HTR-8/SVneo (cell line): ENCODE data around the gene TSFM.
"Not testable (repeated sequence)": the region's sequence is repeated elsewhere in the genome, so short reads cannot be mapped to it uniquely, and the experiment has no call there.

Source experiments
- DNase-seq: peaks from one replicate; pipeline ENCODE4 v3.0.0; 2011; ENCODE audit warnings: low spot score, mixed read lengths; ENCODE audit not compliant: insufficient read length
- FAIRE-seq: peaks from 2 replicates; lab custom pipeline; 2011; peaks lifted over from hg19 to GRCh38; lab: Jason Lieb, UNC

The TSFM gene

DNA sequence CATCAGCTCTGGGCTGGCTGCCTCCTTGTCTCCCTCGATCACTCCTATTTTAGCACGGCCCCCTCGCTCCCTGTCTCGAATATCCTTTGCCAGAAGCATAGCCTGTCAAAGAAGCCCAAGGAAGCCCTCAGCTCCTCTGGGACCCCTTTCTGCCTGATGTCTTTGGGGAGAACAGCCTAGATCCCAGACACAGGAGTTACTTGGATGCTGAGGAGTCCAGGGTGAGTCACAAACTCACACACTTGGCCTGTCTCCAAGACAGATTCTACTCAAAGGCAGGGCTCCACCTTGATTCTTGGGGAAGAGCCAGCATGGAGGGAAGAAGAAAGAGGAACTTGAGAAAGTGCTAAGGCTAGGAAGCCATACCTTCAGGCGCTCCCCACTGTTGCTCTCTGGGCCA lies 27.9 kb downstream of the TSFM start:
- FAIRE-seq (no peak), DNase-seq (no peak)

DNA sequence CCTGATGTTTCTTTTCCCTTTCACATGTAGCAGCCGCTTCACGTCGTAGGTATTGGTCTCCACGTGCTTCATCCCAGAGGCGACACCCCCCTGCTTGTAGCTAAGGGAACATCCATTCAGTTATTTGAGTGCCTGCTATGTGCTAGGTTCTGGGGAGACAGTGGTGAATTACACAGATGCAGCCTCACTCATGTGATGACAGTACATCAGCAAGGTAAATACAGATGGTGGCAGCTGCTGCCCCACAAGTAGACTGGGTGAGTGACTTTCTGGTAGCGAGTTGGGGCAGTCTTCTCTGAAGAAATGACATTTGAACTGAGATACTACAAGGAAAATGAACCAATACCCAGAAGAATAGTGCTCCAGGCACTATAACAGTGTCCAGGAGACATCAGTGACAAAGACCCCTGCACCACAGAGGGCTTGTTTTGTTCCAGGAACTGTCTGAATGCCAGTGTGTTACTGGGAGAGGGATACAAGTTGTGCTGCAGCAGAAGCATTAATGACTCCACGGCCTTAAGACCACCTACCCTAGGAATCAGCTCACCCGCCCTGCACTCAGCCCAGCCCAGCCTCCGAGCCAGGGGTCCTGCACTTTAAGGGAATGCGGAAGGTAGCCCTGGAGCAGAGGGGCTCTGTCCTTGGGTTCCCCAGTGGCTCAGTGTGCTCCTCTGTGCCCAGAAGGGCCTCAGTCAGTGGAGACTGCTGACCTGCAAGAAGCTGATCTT lies 28.6 kb downstream of the TSFM start:
- DNase-seq (no peak), FAIRE-seq (no peak)

DNA sequence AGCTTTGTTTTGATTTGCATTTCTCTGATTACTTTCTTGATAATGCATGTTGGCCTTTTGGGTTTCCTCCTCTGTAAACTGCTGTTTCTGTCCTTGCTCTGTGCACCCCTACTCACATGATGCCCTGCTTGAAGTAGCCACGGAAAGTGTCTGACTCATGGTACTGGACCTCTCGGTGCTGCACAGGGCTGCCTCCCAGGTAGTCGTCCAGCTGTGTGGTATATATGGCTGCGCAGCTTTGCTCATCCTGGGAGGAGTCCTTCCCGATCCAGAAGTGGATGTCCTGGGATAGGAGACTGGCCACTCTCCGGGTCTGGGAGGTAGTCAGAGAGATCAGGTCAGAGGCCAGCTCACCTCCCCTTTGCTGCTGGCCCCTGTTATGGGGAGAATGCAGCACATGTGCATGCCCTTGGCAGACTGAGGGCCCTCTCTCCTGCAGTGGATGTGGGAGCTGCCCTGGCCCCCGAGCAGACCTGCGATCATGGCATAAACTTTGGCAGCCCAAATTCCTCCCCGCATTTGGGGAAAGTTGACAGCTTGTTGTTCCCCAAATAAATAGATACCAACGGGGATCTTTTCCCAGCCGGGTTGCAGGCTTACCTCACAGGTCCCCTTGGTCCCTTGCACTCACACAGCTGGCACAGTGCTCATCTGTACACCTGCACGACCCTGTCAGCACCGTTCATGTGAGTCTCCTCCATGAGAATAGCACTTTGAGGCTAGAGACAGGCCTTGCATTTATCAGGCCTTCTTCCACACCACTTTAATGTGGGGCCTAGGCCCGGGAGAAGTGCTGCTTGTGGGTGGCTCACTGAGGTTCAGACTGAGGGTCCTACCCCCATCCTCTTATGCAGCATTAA lies 30.8 kb downstream of the TSFM start:
- no peak for FAIRE-seq
- DNase-seq, result no peak

DNA sequence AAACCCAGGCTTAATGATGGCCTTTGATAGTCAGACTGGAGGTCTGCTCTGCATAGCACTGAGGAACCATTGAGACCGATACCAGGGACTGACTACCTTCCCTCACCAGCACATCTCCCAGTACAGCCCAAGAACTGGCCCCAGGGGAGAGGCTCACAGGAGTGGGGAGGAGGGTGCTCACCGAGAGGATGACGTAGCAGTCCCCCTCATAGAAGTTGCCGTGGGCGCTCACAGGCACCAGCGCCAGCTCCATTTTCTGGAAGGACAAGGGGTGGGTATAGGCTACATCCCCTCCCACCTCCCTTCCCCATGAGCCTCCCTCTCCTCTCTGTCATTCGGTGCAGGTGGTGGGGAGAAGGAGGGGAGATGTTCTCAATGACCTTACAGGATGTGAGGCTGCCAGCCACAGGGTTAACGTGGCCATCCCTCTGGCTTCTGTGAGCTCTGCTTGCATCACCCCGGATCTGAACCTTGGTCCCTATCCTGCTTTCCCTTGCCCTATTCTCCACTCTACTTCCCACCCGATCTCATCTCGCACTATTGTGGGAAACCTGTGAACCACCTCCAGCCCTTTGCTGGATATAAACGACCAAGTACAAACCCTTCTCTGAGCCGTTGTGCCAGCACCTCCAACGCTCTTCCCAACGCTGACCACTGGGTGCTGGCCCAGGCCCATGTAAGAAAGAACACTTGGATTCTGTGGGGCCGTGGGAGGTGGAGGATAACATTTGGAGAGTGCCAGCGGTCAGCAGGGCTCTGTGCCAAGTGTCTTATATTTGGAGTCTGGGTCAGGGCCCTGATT lies 31.6 kb downstream of the TSFM start:
- DNase-seq (no peak), FAIRE-seq (no peak)

DNA sequence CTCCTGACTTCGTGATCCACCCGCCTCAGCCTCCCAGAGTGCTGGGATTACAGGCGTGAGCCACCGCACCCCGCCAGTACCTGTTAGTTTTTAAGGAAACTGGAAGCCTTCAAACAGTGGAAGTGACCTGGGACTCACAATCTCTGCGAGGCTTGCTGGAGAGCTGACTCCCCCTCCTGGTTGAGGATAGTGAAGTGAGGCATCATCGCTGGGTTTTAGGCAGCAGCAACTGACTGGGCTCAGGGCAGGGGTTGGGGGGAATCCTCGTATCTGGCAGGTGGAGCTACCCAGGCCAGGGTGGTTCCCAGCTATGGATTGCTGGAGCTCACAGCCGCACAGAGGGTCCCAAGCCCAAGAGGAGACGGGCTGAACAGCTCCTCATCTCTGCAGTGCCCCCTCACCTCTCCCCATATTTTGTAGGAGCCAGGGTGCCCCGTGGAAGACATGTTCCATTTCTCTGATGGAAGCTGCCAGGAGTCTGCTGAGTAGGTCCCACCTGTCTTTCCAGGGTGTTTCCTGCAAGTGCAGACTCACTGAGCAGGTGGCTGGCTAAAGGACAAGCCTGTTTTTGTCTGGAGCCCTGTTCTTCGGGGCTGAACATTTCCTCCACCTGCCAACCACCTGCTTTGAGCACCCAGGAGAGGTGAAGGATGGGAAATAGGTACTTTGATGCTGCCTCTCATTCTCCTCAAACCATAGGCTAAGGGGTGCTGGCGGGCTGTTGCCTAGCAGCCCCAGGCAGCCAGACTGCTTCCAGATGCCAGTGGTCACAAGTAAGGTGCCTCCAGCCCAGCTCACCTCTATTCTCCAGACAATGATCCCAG lies 32.8 kb downstream of the TSFM start:
- FAIRE-seq (no peak), DNase-seq (no peak)

DNA sequence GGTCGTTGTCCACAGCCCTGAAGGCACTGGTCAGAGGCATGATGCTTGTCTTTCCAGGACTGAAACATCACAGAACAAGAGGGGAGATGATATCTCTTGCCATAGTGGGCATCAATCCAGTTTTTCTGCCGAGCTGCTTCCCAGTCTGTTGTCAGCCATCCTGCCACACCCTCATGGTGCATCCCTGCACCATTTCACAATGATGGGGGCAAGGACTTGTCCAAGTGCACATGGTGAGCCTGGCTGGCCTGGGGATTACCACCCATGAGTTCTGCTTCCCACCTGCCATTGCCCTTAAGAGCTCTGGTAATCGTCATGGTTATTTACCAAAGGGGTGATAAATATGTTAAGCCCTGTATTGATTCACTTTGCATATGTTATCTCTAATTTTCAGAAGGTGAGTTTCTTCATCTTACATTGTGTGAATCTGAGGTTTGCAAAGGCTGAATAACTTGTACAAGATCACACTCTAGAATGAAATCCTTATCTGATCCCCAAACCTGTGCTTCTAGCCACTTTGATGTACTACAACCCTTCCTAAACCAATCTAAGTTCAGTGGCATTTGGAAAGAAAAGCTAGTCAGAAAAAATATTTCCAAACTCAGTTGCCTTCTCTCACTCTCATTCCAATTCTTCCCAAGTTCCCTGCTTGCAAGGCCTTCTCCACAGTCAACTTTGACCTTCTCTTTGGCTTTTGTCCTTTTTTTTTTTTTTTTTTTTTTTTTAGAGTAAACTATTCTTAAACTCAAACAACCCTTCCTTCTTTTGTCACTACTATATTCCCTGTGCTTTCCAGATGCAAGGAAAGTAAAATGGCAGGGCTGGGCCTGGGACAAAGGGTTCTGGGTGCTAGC lies 33.6 kb downstream of the TSFM start:
- DNase-seq (no peak), FAIRE-seq (no peak)

DNA sequence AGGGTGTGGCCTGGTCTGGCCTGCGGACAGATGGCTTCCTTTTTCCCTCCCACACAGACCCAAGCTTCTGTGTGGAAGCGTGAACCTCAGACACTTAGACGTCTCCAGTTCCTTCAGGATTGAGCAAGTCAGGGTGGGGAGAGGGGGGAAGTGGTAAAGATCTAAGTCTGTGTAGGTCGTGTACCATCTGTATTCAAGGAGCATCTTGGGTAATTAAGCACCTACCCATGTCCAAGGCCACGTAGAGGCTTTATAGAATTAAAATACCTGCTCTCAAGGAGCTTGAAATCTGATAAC lies 34.2 kb downstream of the TSFM start:
- DNase-seq (no peak), FAIRE-seq (no peak)

DNA sequence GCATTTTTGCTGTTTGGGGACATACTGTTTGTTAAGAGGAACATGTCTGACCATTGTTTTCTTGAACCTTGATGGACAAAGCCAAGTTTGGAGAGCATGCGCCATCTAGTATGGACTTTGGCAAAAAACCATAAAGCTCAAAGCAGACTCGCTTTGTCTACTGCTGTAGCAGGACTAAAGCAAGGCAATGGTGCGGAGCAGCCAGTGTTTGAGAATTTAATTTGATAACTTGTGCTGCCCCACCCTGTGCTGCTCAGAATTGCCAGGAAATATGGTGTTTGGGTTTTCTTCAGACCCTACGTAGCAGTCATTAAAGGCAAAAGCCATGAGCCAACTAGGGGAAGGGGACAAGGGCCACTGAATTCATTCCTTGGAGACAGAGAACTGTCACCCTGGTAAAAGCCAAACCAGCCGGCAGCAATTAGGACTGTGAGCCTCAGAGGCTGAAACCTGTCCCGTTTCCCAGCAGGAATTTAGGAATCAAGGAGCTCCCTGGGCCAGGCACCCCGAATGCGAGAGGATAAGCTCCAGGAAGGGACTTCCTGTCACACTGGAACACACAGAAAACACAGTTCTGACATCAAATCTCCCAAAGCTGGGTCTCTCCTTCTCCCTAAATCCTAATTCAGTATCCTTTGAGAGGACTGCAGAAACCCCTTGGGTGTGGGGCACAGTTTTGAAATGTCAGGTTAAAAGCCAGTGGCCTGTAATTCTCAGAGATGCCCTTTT lies 34.8 kb downstream of the TSFM start:
- FAIRE-seq, result no peak
- no peak for DNase-seq

DNA sequence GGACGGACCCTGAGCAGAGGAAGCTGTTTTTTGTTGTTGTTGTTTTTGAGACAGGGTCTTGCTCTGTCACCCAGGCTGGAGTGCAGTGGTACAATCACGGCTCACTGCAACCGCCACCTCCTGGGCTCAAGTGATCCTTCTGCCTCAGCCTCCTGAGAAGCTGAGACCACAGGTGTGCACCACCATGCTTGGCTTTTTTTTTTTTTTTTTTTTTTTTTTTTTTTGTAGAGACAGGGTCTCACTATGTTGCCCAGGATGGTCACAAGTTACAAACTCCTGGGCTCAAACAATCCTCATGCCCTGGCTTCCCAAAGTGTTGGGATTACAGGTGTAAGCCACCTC lies 35.4 kb downstream of the TSFM start:
- not testable (repeated sequence) for FAIRE-seq, DNase-seq

DNA sequence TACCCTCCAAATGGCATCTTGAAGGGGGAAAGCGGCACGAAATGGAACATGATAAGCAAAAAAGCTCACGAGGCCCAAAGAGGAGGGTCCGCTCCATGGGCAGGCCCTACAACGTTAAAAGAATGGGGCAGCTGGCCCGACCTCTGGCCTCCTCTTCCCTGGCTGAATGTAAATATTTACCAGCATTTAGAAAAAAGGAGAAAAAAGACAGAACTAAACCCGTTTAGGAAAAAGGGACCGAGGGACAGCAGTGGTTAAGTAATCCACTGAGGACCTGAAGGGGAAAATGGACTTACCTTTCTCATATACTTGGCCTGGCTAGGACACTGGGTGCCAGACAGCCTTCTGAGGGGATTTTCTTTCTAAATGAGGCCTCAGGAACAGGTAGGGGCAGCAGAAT lies 37.5 kb downstream of the TSFM start:
- DNase-seq, FAIRE-seq: not testable (repeated sequence)

DNA sequence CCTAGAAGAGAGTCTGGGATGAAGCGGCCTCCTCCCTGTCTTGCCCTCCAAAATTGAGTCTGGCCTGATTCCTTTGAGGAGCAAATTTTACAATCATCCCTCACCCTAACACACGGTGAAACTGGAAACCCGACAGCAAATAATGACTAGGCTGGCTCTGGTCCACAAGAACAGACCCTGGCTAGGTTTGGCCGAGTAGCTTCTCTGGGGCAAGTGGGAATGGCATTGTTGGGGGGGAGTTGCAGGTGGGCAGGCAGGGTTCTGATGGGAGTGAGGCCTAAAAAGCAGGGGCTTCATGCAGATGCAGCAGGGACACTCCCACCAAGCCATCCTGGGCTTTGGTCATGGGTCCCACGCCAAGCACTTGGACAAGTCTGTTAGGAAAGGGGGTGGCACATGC lies 38.4 kb downstream of the TSFM start:
- FAIRE-seq, DNase-seq: not testable (repeated sequence)

DNA sequence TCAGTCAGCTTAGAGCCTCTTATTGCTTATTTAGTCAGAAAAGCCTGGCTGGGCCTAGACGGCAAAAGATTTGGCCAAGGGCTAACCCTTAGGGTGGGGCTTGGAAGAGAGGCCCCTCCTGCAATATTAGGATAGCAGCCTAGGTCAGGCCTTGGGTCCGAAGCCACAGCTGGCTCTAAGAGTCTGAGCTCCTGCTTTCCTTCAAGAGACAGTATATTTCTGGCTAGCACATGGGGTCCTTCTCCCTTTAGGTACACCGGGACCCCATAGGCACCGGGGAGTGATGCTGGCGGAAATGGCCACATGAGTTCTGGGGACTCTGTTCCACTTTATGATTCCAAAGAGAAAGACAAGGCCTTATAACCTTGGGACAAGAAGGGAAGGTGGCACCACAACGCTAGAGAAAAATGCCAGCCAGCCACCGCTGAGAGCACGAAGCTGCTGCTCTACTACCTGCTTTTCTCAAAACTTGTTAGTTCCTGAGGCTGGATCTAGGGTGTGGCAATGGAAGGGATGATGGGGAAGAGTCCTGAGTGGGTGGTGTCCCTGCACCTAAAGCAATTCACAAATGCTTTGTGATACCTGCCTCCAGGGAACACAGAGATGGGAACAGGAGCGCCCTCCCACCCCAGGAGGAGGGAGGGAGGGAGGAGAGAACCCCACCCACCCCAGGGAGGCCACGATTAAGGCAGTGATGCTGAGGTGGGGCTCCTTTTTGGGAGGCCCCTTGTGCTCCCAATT lies 39.1 kb downstream of the TSFM start:
- no peak for FAIRE-seq
- no peak for DNase-seq

DNA sequence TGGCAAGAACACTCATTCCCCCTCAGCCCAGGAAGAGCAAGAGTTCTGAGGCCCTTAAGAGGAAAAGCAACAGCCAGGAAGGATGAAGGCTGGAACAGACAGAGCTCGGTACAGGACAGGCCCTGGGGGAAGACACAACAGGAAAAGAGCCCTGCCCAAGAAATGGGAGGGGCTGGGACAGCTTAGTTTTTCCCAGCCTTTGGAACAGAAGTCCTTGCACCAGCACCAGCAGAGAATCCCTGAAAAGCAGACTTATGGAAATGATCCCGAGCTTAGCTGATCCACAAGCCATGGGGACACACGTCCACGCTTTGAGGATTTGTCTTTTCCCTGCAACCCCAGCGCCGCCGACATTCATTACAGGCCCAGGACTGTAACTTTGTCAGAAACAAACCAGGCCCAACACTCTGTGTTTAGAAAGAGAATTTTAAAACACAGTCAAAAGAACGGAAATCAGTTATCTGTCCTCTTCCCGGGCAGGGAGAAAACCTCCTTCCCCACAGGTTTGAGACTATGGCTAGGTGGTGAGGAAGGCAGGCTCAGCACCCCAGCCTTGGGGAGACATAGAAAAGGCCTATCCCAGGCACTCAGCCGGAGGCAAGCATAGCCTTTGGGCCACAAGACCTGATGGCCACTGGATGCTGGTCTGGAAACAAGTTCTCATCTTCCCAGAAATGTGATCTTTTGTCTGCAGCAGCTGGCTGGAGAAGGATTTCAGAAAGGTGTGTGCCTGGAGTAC lies 40.0 kb downstream of the TSFM start:
- no peak for FAIRE-seq
- DNase-seq, result no peak

DNA sequence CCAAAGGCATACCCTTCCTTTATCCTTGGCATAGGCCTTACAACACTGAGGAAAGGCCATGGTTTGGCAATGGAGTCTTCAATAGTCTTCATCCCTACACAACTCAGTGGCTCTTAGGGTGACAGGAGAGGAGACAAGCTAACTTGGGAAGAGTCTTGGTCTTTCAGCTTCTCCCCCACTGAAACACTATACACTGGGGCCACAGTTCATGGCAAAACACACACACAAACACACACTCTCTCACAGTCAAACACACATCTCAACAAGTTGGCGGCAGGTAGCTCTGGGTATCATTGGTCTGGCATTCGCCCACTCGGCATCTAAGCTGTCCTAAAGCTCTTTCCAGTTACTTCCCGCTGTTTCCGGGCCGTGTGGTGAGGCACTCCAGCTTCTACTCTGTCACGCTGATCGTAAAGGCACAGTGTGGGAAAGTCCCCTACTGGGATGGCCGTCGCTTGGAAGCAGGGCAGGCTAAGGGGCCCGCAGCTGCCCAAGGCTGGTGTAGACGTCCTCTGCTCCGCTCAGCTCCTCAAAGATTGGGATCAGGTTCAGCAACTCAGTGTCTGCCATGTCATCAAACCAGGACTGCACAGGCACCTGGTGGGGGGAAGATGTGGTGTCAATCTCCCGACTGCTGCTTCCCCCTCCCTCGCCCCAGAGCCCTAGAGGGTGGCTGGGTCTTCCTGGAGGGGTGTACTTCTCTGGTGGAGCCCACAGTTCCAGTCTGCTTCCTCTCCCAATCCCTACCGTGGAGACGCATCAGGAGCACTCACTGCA lies 40.7 kb downstream of the TSFM start:
- DNase-seq (no peak), FAIRE-seq (no peak)

DNA sequence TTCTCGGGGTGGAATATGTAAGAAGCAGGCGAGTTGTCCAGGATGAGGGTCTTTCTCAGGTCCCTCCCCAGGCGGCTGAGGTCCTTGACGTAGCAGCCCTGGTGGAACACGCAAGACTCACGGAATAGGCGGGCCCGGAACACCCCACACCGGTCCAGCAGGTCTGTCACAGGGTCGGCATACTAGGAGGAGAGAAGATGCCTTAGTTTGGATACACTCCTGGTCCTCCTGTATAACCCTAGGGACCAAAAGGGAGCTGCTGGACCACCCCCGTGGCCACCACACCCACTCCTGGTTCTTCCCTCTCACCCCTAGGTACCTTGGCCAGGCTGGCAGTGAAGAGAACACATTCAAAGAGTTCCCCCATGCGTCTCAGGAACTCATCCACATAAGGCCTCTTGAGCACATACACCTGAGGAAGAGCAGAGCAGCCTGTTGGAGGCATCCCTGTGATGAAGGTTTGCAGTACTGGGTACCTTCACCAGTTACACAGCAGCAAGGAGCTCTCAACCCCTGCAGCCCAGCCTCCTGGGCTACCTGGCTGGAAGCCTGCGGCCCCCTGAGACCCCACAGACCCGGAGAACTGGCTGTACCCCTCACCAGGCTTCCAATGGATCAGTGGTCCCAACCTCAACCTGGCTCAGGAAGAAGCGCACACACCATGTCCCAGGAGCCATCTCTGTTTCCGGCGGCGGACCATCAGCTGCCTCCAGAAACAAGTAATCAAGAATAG lies 41.5 kb downstream of the TSFM start:
- FAIRE-seq, result no peak
- DNase-seq, result no peak

DNA sequence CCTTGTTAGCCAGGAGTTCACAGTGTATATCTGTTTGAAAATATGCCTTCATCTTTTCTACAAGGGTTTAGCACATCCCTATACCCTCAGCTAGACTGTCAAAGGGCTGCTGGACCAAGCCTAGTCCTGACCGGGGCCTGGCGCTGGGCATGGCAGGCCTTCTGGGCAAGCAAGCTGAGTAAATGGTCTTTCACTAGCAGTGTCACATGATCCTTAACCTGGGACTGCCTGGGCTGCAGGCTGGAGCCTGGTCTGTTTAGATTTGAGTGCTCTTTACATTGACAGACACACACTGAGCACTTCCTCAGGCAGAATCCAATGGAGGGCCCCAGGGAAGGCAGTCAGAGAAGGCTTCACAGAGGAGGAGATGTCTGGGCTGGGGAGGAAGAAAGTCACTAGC lies 42.9 kb downstream of the TSFM start:
- no peak for DNase-seq
- FAIRE-seq, result no peak
